Loucy (cell line): ENCODE measurements around the gene TESK1.

Experiments used
- H2AFZ ChIP-seq: fragments of 200-600 bp; sonication (generic); 2 replicates; pipeline ENCODE4 v1.6.0; 2016; ENCODE audit warnings: antibody characterized with exemption, mild to moderate bottlenecking, low read length, moderate library complexity
- H3F3A ChIP-seq: fragments of 200-600 bp; 2 replicates; pipeline ENCODE4 v1.6.0; 2016; ENCODE audit warnings: antibody characterized with exemption, low read depth, mild to moderate bottlenecking
- H3K27me3 ChIP-seq: fragments of 200-600 bp; sonication (generic); 2 replicates; pipeline ENCODE4 v1.6.1; 2014; ENCODE audit warnings: low read length, mild to moderate bottlenecking; ENCODE audit not compliant: insufficient read depth, poor library complexity, severe bottlenecking
- H3K36me3 ChIP-seq: fragments of 200-600 bp; sonication (generic); 2 replicates; pipeline ENCODE4 v1.6.1; 2016; ENCODE audit warnings: low read length; ENCODE audit not compliant: insufficient read depth
- H3K4me1 ChIP-seq: fragments of 200-600 bp; sonication (generic); 2 replicates; pipeline ENCODE4 v1.5.1; 2014; ENCODE audit warnings: low read length, mild to moderate bottlenecking; ENCODE audit not compliant: insufficient read depth, poor library complexity, severe bottlenecking
- H3K4me2 ChIP-seq: fragments of 200-600 bp; sonication (generic); 2 replicates; pipeline ENCODE4 v1.6.0; 2014; ENCODE audit warnings: antibody characterized with exemption, low read length, low read depth, mild to moderate bottlenecking; ENCODE audit not compliant: poor library complexity, severe bottlenecking
- H3K4me3 ChIP-seq: fragments of 200-600 bp; sonication (generic); 2 replicates; pipeline ENCODE4 v1.5.1; 2014; ENCODE audit warnings: low read length, mild to moderate bottlenecking, mixed read lengths; ENCODE audit not compliant: poor library complexity, severe bottlenecking
- H3K79me2 ChIP-seq: fragments of 200-600 bp; sonication (generic); 2 replicates; pipeline ENCODE4 v1.6.1; 2014; ENCODE audit warnings: low read length; ENCODE audit not compliant: insufficient read depth
- H3K9ac ChIP-seq: fragments of 200-600 bp; sonication (generic); 2 replicates; pipeline ENCODE4 v1.6.0; 2014; ENCODE audit warnings: mild to moderate bottlenecking, low read depth, low read length, moderate library complexity; ENCODE audit not compliant: poor library complexity, severe bottlenecking
- H3K9me2 ChIP-seq: fragments of 200-600 bp; sonication (generic); replicated peaks from 2 replicates; pipeline ENCODE4 v1.6.1; 2016; ENCODE audit warnings: low read depth, low read length, mixed read lengths
- H3K9me3 ChIP-seq: fragments of 200-600 bp; sonication (generic); 2 replicates; pipeline ENCODE4 v1.6.1; 2014; ENCODE audit warnings: mild to moderate bottlenecking, antibody characterized with exemption, low read length, low read depth; ENCODE audit not compliant: insufficient read depth
- H4K20me1 ChIP-seq: fragments of 200-600 bp; sonication (generic); 2 replicates; pipeline ENCODE4 v1.6.0; 2014; ENCODE audit warnings: antibody characterized with exemption, low read length, mild to moderate bottlenecking; ENCODE audit not compliant: insufficient read depth, poor library complexity, severe bottlenecking
- CTCF ChIP-seq: fragments of 200-600 bp; sonication (generic); conservative IDR thresholded peaks from 2 replicates; pipeline ENCODE4 v1.5.1; 2014; ENCODE audit warnings: mild to moderate bottlenecking, antibody characterized with exemption, low read length
- EZH2phosphoT487 ChIP-seq: fragments of 200-600 bp; IDR thresholded peaks from 2 replicates; pipeline ENCODE4 v1.6.1; 2018; ENCODE audit warnings: antibody characterized with exemption, mild to moderate bottlenecking, moderate library complexity, borderline replicate concordance

Gene TESK1

GRCh38 chr9:35618325-35618727 is 13.3 kb downstream of the TESK1 start, which contains the start of gene CD72:
Gene CD72 (minus strand): TSS chr9:35618413. CDS start chr9:35618303, 110 bp downstream.
- Histone ChIP-seq H3K4me2 (peak within 1 kb of the TSS; percentile 99), H3K4me3 (peak within 1 kb of the TSS; percentile 74), H2AFZ (0 out of 2 replicates have a peak within 1 kb of the TSS, but pooled peaks have one; percentile 11), H3K79me2 (peaks cover 31% of the 10 kb centered on the region; the same call in 1 of the 2 replicates), H3K9me2 (no peaks in the 10 kb centered on the region), H3K36me3 (no peaks in the 10 kb centered on the region), H4K20me1 (no peaks in the 10 kb centered on the region), H3K9ac (peak within 1 kb of the TSS; percentile 89), H3K27me3 (no peaks in the 10 kb centered on the region), H3K9me3 (no peaks in the 10 kb centered on the region), H3F3A (peaks cover 11% of the 10 kb centered on the region), H3K4me1 (peaks cover 61% of the 10 kb centered on the region)
- TF ChIP-seq EZH2phosphoT487: no peak
- TF ChIP-seq CTCF: no peak

- Histone ChIP-seq H4K20me1 (no peaks in the 10 kb centered on the region), H3K4me2 (peak overlapping the region; percentile 99), H3K9me3 (no peaks in the 10 kb centered on the region), H3K9me2 (no peaks in the 10 kb centered on the region), H3K79me2 (peaks cover 31% of the 10 kb centered on the region; the same call in 1 of the 2 replicates), H3K4me1 (peaks cover 61% of the 10 kb centered on the region), H3K36me3 (no peaks in the 10 kb centered on the region), H2AFZ (peak overlapping the region; percentile 40), H3F3A (peaks cover 11% of the 10 kb centered on the region), H3K9ac (peak overlapping the region; percentile 89), H3K4me3 (peak overlapping the region; percentile 74), H3K27me3 (no peaks in the 10 kb centered on the region)
- no peak for TF ChIP-seq CTCF
- TF ChIP-seq EZH2phosphoT487: no peak
Measured at GRCh38 chr9:35618854-35619799, 14.1 kb downstream of the TESK1 start.

GRCh38 chr9:35619800-35620158 is 14.7 kb downstream of the TESK1 start:
- peaks cover 11% of the 10 kb centered on the region for H3F3A ChIP-seq
- H3K9me3 ChIP-seq: no peaks in the 10 kb centered on the region
- TF ChIP-seq EZH2phosphoT487 (no peak), CTCF (no peak)
- peaks cover 31% of the 10 kb centered on the region; the same call in 1 of the 2 replicates for H3K79me2 ChIP-seq
- peak overlapping the region; percentile 74 for H3K4me3 ChIP-seq
- H3K4me1 ChIP-seq: peaks cover 61% of the 10 kb centered on the region
- no peaks in the 10 kb centered on the region for H3K9me2 ChIP-seq
- H4K20me1 ChIP-seq: no peaks in the 10 kb centered on the region
- H2AFZ ChIP-seq: peak overlapping the region; percentile 40
- H3K9ac ChIP-seq: peak overlapping the region; percentile 89
- H3K27me3 ChIP-seq: no peaks in the 10 kb centered on the region
- peak overlapping the region; percentile 99 for H3K4me2 ChIP-seq
- no peaks in the 10 kb centered on the region for H3K36me3 ChIP-seq
